Measurements from ENCODE around the gene TMEM108. TPM values are rescaled to one million over a fixed set of nuclear protein-coding genes. Genes with fewer than 3 reads are reported as not detected.

TMEM108 gene
- total and polyA plus RNA-seq, 3 donors from 2014 or later = 13.9 to 44.3 (median 16.1) TPM

DNA sequence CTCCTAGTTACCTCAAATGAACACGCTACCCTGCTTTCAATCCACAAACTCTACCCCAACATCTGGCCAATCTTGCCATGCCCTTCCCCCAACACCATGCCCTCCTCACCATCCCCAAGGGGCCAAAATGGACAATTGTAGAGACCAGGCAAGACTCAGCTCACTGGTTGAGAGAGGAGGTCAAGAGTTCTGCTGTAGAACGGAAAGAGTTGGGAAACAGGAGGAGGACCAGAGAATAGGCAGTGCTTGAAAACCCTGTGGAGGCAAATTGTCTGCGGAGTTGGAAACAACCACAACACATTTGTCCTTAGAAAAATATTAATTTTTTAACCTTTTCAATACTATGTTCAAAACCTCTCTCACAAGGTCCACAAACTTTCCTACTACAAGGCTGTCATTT is 232.9 kb downstream of the TMEM108 start:
- TF ChIP-seq POLR2A (IDR thresholded peaks at IDR 0.05) = no peak
- TF ChIP-seq, protein P1, sequence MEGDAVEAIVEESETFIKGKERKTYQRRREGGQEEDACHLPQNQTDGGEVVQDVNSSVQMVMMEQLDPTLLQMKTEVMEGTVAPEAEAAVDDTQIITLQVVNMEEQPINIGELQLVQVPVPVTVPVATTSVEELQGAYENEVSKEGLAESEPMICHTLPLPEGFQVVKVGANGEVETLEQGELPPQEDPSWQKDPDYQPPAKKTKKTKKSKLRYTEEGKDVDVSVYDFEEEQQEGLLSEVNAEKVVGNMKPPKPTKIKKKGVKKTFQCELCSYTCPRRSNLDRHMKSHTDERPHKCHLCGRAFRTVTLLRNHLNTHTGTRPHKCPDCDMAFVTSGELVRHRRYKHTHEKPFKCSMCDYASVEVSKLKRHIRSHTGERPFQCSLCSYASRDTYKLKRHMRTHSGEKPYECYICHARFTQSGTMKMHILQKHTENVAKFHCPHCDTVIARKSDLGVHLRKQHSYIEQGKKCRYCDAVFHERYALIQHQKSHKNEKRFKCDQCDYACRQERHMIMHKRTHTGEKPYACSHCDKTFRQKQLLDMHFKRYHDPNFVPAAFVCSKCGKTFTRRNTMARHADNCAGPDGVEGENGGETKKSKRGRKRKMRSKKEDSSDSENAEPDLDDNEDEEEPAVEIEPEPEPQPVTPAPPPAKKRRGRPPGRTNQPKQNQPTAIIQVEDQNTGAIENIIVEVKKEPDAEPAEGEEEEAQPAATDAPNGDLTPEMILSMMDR (IDR thresholded peaks at IDR 0.05) = no peak
- Histone ChIP-seq H3K9me3 (no peaks in the 10 kb centered on the region), H3K36me3 (ENCODE audit: low read depth, missing control alignments) (no peaks in the 10 kb centered on the region), H3K27ac (no peak overlapping the region), H3K4me1 (no peaks in the 10 kb centered on the region), H3K4me3 (no peak overlapping the region), H3K27me3 (no peaks in the 10 kb centered on the region)
- no peak for DNase-seq
- intact Hi-C loops (cut with DNase I; ENCODE audit: low total_unique reads) = no loop called here
- 89 to 93% methylated on average over 3 of the region's 3 CpGs for WGBS, 2 donors

DNA sequence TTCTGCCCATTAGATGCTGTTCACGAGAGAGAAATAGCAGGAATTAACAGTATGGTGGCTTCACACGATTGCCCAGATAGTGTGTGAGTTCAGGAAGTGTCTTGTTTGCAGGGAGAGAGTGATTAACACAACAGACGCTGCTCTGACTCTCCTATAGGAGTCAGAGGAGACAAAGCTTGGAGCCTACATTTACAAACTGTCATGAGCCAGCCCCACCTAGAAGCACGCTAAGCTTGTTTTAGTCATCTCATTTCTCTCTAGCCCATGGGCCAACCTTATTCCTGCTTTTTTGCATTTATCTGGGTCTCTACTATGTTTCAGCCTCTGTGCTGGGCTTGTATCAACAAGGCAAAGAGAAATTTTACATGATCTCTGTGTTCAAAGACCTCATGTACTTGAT is 233.3 kb downstream of the TMEM108 start:
- Histone ChIP-seq H3K27ac (no peak overlapping the region), H3K9me3 (no peaks in the 10 kb centered on the region), H3K36me3 (ENCODE audit: low read depth, missing control alignments) (no peaks in the 10 kb centered on the region), H3K27me3 (no peaks in the 10 kb centered on the region), H3K4me1 (no peaks in the 10 kb centered on the region), H3K4me3 (no peak overlapping the region)
- TF ChIP-seq POLR2A (IDR thresholded peaks at IDR 0.05) = no peak
- TF ChIP-seq, protein P1 (IDR thresholded peaks at IDR 0.05) = no peak
- no peak for DNase-seq
- intact Hi-C loops (cut with DNase I; ENCODE audit: low total_unique reads) = no loop called here
- 80 to 85% methylated on average over 4 of the region's 4 CpGs for WGBS, 2 donors

DNA sequence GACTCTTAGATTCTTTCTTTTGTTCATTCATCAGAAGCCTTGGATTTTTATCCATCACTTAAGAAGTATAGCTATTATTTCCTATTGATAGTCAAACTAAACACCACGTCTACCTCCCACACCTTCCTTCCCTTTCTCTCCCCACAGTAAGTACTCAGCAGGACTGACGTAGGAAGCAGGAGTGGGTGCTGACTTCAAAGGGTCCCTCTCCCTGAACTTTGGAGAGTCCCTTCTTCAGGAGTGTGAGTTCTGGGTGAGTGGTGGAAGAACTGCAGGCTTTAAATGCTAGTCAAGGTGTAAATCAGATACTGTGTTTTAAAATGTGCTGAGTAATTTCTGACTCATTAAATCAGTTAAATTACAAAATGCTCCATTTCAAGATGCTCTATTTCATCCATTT is 235.2 kb downstream of the TMEM108 start:
- Histone ChIP-seq H3K4me1 (no peaks in the 10 kb centered on the region), H3K4me3 (no peak overlapping the region), H3K27me3 (no peaks in the 10 kb centered on the region), H3K27ac (no peak overlapping the region), H3K9me3 (no peaks in the 10 kb centered on the region), H3K36me3 (ENCODE audit: low read depth, missing control alignments) (no peaks in the 10 kb centered on the region)
- TF ChIP-seq, protein P1 (IDR thresholded peaks at IDR 0.05) = no peak
- TF ChIP-seq POLR2A (IDR thresholded peaks at IDR 0.05) = no peak
- intact Hi-C loops (cut with DNase I; ENCODE audit: low total_unique reads) = no loop called here
- no peak for DNase-seq
- WGBS, 2 donors = 73 to 81% methylated on average over 2 of the region's 2 CpGs

DNA sequence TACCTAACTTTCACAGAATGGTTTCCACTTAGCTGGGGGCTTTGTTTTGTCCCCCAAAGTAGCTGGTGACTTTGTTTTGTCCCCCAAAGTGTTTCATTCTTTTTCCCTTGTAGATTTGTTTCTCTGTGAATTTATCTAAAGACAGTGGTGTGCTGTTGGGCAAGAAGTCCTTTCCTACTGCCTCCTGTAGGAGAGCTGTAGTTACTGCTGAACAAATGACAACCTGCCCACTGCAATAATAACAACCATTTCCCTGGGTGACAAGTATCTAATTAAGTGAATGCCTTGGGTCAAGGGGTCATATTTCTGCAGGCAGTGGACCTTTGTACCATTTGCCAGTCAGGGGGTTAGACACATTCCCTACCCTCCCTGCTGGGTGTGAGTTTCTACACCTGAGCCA is 236.3 kb downstream of the TMEM108 start:
- H3K27ac ChIP-seq = no peak overlapping the region
- intact Hi-C loops (cut with DNase I; ENCODE audit: low total_unique reads) = no loop called here
- H3K9me3 ChIP-seq = no peaks in the 10 kb centered on the region
- H3K27me3 ChIP-seq = no peaks in the 10 kb centered on the region
- no peak for TF ChIP-seq POLR2A (IDR thresholded peaks at IDR 0.05)
- TF ChIP-seq, protein P1 (IDR thresholded peaks at IDR 0.05) = no peak
- no peak for DNase-seq
- no peaks in the 10 kb centered on the region for H3K36me3 ChIP-seq (ENCODE audit: low read depth, missing control alignments)
- no peaks in the 10 kb centered on the region for H3K4me1 ChIP-seq
- H3K4me3 ChIP-seq = no peak overlapping the region

DNA sequence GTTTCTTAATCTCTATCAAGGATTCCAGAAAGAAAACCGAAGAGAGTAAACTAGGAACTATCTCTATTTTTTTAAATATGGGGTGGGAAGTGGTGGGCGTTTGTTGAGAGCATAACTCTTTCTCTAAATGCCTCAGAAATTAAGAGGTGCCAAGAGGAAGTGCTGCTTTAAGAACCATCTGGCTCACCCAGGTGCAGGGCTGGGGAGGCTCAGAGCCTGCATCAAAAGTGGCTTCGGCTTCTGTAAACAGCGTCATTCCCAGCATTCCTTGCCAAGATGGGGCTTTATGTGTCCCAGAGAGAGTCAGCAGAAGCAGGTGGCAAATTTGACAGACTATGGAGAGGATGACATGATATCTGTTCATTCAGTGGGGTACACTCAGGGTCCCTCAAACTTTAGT is 238.4 kb downstream of the TMEM108 start:
- no peak for DNase-seq

More for the DNA sequence above, 238.4 kb downstream of the TMEM108 start:
- H3K4me1 ChIP-seq = no peaks in the 10 kb centered on the region
- TF ChIP-seq, protein P1 (IDR thresholded peaks at IDR 0.05) = no peak
- no peak for TF ChIP-seq POLR2A (IDR thresholded peaks at IDR 0.05)
- WGBS, 2 donors = 66 to 72% methylated on average over 4 of the region's 4 CpGs
- no peaks in the 10 kb centered on the region for H3K27me3 ChIP-seq
- no peak overlapping the region for H3K27ac ChIP-seq
- H3K9me3 ChIP-seq = no peaks in the 10 kb centered on the region
- no peaks in the 10 kb centered on the region for H3K36me3 ChIP-seq (ENCODE audit: low read depth, missing control alignments)
- intact Hi-C loops (cut with DNase I; ENCODE audit: low total_unique reads) = no loop called here
- H3K4me3 ChIP-seq = no peak overlapping the region
